Naive B cell (primary cell): ENCODE measurements around the gene LDLRAD3. TPM values are rescaled to one million over a fixed set of nuclear protein-coding genes. Genes with fewer than 3 reads are reported as not detected.

ENCODE experiments used
- ATAC-seq, 2 donors: fragments of 150-1000 bp; cut with Tn5 transposase; 2 replicates each; pipeline ENCODE4 v1.10.0; 2021; ENCODE audit warnings: low read depth in 2 of 2, mild to moderate bottlenecking in 2 of 2, moderate library complexity in 2 of 2
- DNase-seq: peaks from one replicate; pipeline ENCODE4 v3.0.0; 2022
- H3K27ac Mint-ChIP-seq, 6 donors: one replicate each; pipeline ENCODE4 v1.8.0; 2020 to 2022; ENCODE audit warnings: mild to moderate bottlenecking in 6 of 6, mixed read lengths in 6 of 6, moderate library complexity in 5 of 6, inconsistent platforms in 2 of 6
- H3K27me3 Mint-ChIP-seq, 3 donors: one replicate each; pipeline ENCODE4 v1.8.0; 2021 to 2022; ENCODE audit warnings: mixed read lengths in 3 of 3, mild to moderate bottlenecking in 1 of 3
- H3K36me3 Mint-ChIP-seq, 2 donors: one replicate each; pipeline ENCODE4 v1.8.0; 2020 to 2022; ENCODE audit warnings: mixed read lengths in 2 of 2, inconsistent platforms in 1 of 2, mild to moderate bottlenecking in 1 of 2
- H3K4me1 Mint-ChIP-seq, 3 donors: one replicate each; pipeline ENCODE4 v1.8.0; 2020 to 2022; ENCODE audit warnings: mixed read lengths in 3 of 3, inconsistent platforms in 1 of 3, mild to moderate bottlenecking in 1 of 3, moderate library complexity in 1 of 3
- H3K4me3 Mint-ChIP-seq, 8 donors: one replicate each; pipeline ENCODE4 v1.8.0; 2020 to 2022; ENCODE audit warnings: mild to moderate bottlenecking in 8 of 8, mixed read lengths in 8 of 8, moderate library complexity in 8 of 8, inconsistent platforms in 2 of 8
- H3K9me3 Mint-ChIP-seq, 7 donors: one replicate each; pipeline ENCODE4 v1.8.0; 2020 to 2022; ENCODE audit warnings: mixed read lengths in 7 of 7, mild to moderate bottlenecking in 5 of 7, inconsistent platforms in 2 of 7, moderate library complexity in 1 of 7
- polyA plus RNA-seq, 6 donors: library from polyadenylated mRNA; unstranded; fragments of 300-500 nt; fragmentation: Illumina TruSeq; gene quantifications; one replicate each; pipeline ENCODE4 v1.2.3, GENCODE V29; 2021; ENCODE audit warnings: low read depth in 6 of 6

Gene LDLRAD3
- polyA plus RNA-seq, 6 donors from 2014 or later: 0.17 to 0.27 TPM; not detected in 4

- H3K27ac Mint-ChIP-seq: no peak overlapping the region
- peaks cover under 1 to 33% (median 14%) of the 10 kb centered on the region in 7 donors for H3K9me3 Mint-ChIP-seq
- H3K4me3 Mint-ChIP-seq: no peak overlapping the region
- peaks cover 8 to 32% (median 17%) of the 10 kb centered on the region in 3 donors for H3K27me3 Mint-ChIP-seq
- DNase-seq: no peak
- no peak for ATAC-seq
- H3K4me1 Mint-ChIP-seq: no peaks in the 10 kb centered on the region
- H3K36me3 Mint-ChIP-seq: no peaks in the 10 kb centered on the region
These were observed 276.1 kb downstream of the LDLRAD3 start for GRCh38 chr11:36219996-36220395.

GRCh38 chr11:36222831-36223635 lies 279.2 kb downstream of the LDLRAD3 start:
- no peak for ATAC-seq
- no peak overlapping the region for H3K4me3 Mint-ChIP-seq
- H3K4me1 Mint-ChIP-seq: no peaks in the 10 kb centered on the region
- H3K36me3 Mint-ChIP-seq: no peaks in the 10 kb centered on the region
- peaks cover 0 to 9% (median 6%) of the 10 kb centered on the region in 3 donors for H3K27me3 Mint-ChIP-seq
- H3K9me3 Mint-ChIP-seq: peaks cover 0 to 40% (median 14%) of the 10 kb centered on the region in 7 donors
- DNase-seq: no peak
- peak overlapping the region in 1 of 6 donors; percentile 34 for H3K27ac Mint-ChIP-seq

GRCh38 chr11:36224209-36224882 lies 280.5 kb downstream of the LDLRAD3 start:
- Mint-ChIP-seq H3K36me3 (no peaks in the 10 kb centered on the region), H3K9me3 (peaks cover 0 to 31% (median 13%) of the 10 kb centered on the region in 7 donors), H3K27ac (no peak overlapping the region), H3K4me1 (no peaks in the 10 kb centered on the region), H3K27me3 (peaks cover 5 to 8% (median 8%) of the 10 kb centered on the region in 3 donors), H3K4me3 (no peak overlapping the region)
- ATAC-seq: no peak
- no peak for DNase-seq

- ATAC-seq: no peak
- no peaks in the 10 kb centered on the region for H3K36me3 Mint-ChIP-seq
These were observed 283.2 kb downstream of the LDLRAD3 start for GRCh38 chr11:36227044-36227443.

GRCh38 chr11:36228689-36229088 lies 284.8 kb downstream of the LDLRAD3 start:
- peak overlapping the region in 1 of 8 donors; percentile 59 for H3K4me3 Mint-ChIP-seq
- H3K9me3 Mint-ChIP-seq: peaks cover 0 to 12% (median 2%) of the 10 kb centered on the region in 7 donors
- no peaks in the 10 kb centered on the region for H3K36me3 Mint-ChIP-seq
- peaks cover 13 to 24% (median 17%) of the 10 kb centered on the region in 3 donors for H3K27me3 Mint-ChIP-seq
- ATAC-seq: no peak
- DNase-seq: no peak
- peak overlapping the region in 1 of 6 donors; percentile 34 for H3K27ac Mint-ChIP-seq
- no peaks in the 10 kb centered on the region for H3K4me1 Mint-ChIP-seq

More at GRCh38 chr11:36227044-36227443, 283.2 kb downstream of the LDLRAD3 start:
- H3K4me3 Mint-ChIP-seq: no peak overlapping the region
- no peaks in the 10 kb centered on the region for H3K4me1 Mint-ChIP-seq
- H3K9me3 Mint-ChIP-seq: peaks cover 0 to 12% (median 2%) of the 10 kb centered on the region in 7 donors
- no peak for DNase-seq
- H3K27me3 Mint-ChIP-seq: peaks cover 13 to 18% (median 17%) of the 10 kb centered on the region in 3 donors
- peak overlapping the region in 1 of 6 donors; percentile 19 for H3K27ac Mint-ChIP-seq

GRCh38 chr11:36229091-36229705 lies 285.3 kb downstream of the LDLRAD3 start:
- no peak for ATAC-seq
- no peak overlapping the region for H3K4me3 Mint-ChIP-seq
- no peak for DNase-seq
- peaks cover 0 to 12% (median 2%) of the 10 kb centered on the region in 7 donors for H3K9me3 Mint-ChIP-seq
- H3K27ac Mint-ChIP-seq: no peak overlapping the region
- H3K4me1 Mint-ChIP-seq: no peaks in the 10 kb centered on the region
- H3K36me3 Mint-ChIP-seq: no peaks in the 10 kb centered on the region
- peaks cover 13 to 24% (median 14%) of the 10 kb centered on the region in 3 donors for H3K27me3 Mint-ChIP-seq

GRCh38 chr11:36230779-36231699 lies 287.2 kb downstream of the LDLRAD3 start:
- Mint-ChIP-seq H3K27ac (no peak overlapping the region), H3K4me3 (no peak overlapping the region), H3K36me3 (no peaks in the 10 kb centered on the region), H3K9me3 (peaks cover 0 to 12% (median 2%) of the 10 kb centered on the region in 7 donors), H3K4me1 (no peaks in the 10 kb centered on the region), H3K27me3 (peaks cover 13 to 24% (median 14%) of the 10 kb centered on the region in 3 donors)
- ATAC-seq (no peak), DNase-seq (no peak)

GRCh38 chr11:36233204-36233603 lies 289.3 kb downstream of the LDLRAD3 start:
- ATAC-seq (no peak), DNase-seq (no peak)
- Mint-ChIP-seq H3K9me3 (no peaks in the 10 kb centered on the region), H3K36me3 (no peaks in the 10 kb centered on the region), H3K4me3 (no peak overlapping the region), H3K27ac (no peak overlapping the region), H3K27me3 (peaks cover 13 to 30% (median 25%) of the 10 kb centered on the region in 3 donors), H3K4me1 (no peaks in the 10 kb centered on the region)

GRCh38 chr11:36234825-36235224 lies 291.0 kb downstream of the LDLRAD3 start:
- peaks cover 6 to 38% (median 25%) of the 10 kb centered on the region in 3 donors for H3K27me3 Mint-ChIP-seq
- no peaks in the 10 kb centered on the region for H3K4me1 Mint-ChIP-seq
- ATAC-seq: no peak
- DNase-seq: no peak
- no peak overlapping the region for H3K27ac Mint-ChIP-seq
- H3K4me3 Mint-ChIP-seq: no peak overlapping the region
- no peaks in the 10 kb centered on the region for H3K36me3 Mint-ChIP-seq
- no peaks in the 10 kb centered on the region for H3K9me3 Mint-ChIP-seq

GRCh38 chr11:36235750-36236149 lies 291.9 kb downstream of the LDLRAD3 start:
- Mint-ChIP-seq H3K36me3 (no peaks in the 10 kb centered on the region), H3K9me3 (no peaks in the 10 kb centered on the region), H3K27ac (peak overlapping the region in 1 of 6 donors; percentile 13), H3K4me3 (no peak overlapping the region), H3K4me1 (no peaks in the 10 kb centered on the region), H3K27me3 (peaks cover 0 to 31% (median 16%) of the 10 kb centered on the region in 3 donors)
- DNase-seq: no peak
- no peak for ATAC-seq

GRCh38 chr11:36237391-36237790 lies 293.5 kb downstream of the LDLRAD3 start:
- no peak for ATAC-seq
- H3K36me3 Mint-ChIP-seq: no peaks in the 10 kb centered on the region
- H3K27me3 Mint-ChIP-seq: peaks cover 6 to 28% (median 24%) of the 10 kb centered on the region in 3 donors
- no peak overlapping the region for H3K4me3 Mint-ChIP-seq
- no peaks in the 10 kb centered on the region for H3K9me3 Mint-ChIP-seq
- no peak overlapping the region for H3K27ac Mint-ChIP-seq
- H3K4me1 Mint-ChIP-seq: no peaks in the 10 kb centered on the region
- DNase-seq: no peak

- H3K36me3 Mint-ChIP-seq: no peaks in the 10 kb centered on the region
- no peak overlapping the region for H3K4me3 Mint-ChIP-seq
- H3K27me3 Mint-ChIP-seq: peaks cover 12 to 26% (median 22%) of the 10 kb centered on the region in 3 donors
- DNase-seq (no peak), ATAC-seq (no peak)
- no peaks in the 10 kb centered on the region for H3K4me1 Mint-ChIP-seq
- H3K27ac Mint-ChIP-seq: no peak overlapping the region
- H3K9me3 Mint-ChIP-seq: no peaks in the 10 kb centered on the region
These were observed 294.3 kb downstream of the LDLRAD3 start for GRCh38 chr11:36238036-36238631.
